Germinal center (tissue), 1 donor: ENCODE results near the gene CYSLTR2.

Source experiments
- DNase-seq: peaks from one replicate; pipeline ENCODE4 v3.0.0; 2012; ENCODE audit warnings: mixed read lengths, low spot score

CYSLTR2 gene

GRCh38 chr13:48741377-48741776, 87.6 kb downstream of the CYSLTR2 start:
- no peak for DNase-seq

GRCh38 chr13:48746821-48747220, 93.1 kb downstream of the CYSLTR2 start:
- no peak for DNase-seq

- DNase-seq, result no peak
Observed at GRCh38 chr13:48748681-48749080, 95.0 kb downstream of the CYSLTR2 start.

GRCh38 chr13:48749144-48749543, 95.4 kb downstream of the CYSLTR2 start:
- no peak for DNase-seq

GRCh38 chr13:48749699-48750473, 96.2 kb downstream of the CYSLTR2 start:
- peak; percentile 19 for DNase-seq

- no peak for DNase-seq
Observed at GRCh38 chr13:48750588-48751383, 97.1 kb downstream of the CYSLTR2 start.

GRCh38 chr13:48760626-48761025, 106.9 kb downstream of the CYSLTR2 start:
- DNase-seq, result no peak
